GM18858 (cell line): ENCODE results near the gene FLACC1.
A peak's percentile ranks its signal among the peaks of the same experiment; 100 is the strongest.
"Not testable (repeated sequence)": the region's sequence is repeated elsewhere in the genome, so short reads cannot be mapped to it uniquely, and the experiment has no call there.

ENCODE experiments used
- ATAC-seq: cut with Tn5 transposase; IDR thresholded peaks from one replicate; pipeline ENCODE4 v1.9.1; 2021; ENCODE audit not compliant: unreplicated experiment

Gene FLACC1

GRCh38 chr2:201257956-201258665 is 99.0 kb downstream of the FLACC1 start:
- ATAC-seq, result peak; percentile 63

GRCh38 chr2:201257381-201257955 is 99.7 kb downstream of the FLACC1 start:
- peak; percentile 28 for ATAC-seq

- no peak for ATAC-seq
Observed at GRCh38 chr2:201256082-201256481, 101.1 kb downstream of the FLACC1 start.

GRCh38 chr2:201255408-201256033 is 101.6 kb downstream of the FLACC1 start:
- ATAC-seq, result no peak

- no peak for ATAC-seq
Observed at GRCh38 chr2:201254081-201254730, 102.9 kb downstream of the FLACC1 start.

- ATAC-seq, result no peak
Observed at GRCh38 chr2:201250741-201251140, 106.4 kb downstream of the FLACC1 start.

GRCh38 chr2:201249889-201250288 is 107.3 kb downstream of the FLACC1 start:
- no peak for ATAC-seq

GRCh38 chr2:201248288-201248844 is 108.8 kb downstream of the FLACC1 start:
- ATAC-seq, result no peak

GRCh38 chr2:201246280-201246679 is 110.9 kb downstream of the FLACC1 start:
- ATAC-seq, result no peak

GRCh38 chr2:201244829-201245228 is 112.3 kb downstream of the FLACC1 start:
- no peak for ATAC-seq

- no peak for ATAC-seq
Observed at GRCh38 chr2:201242571-201243277, 114.4 kb downstream of the FLACC1 start.

- not testable (repeated sequence) for ATAC-seq
Observed at GRCh38 chr2:201239167-201239935, 117.8 kb downstream of the FLACC1 start.
